ENCODE measurements around the gene SLC6A5. TPM values are rescaled to one million over a fixed set of nuclear protein-coding genes. Genes with fewer than 3 reads are reported as not detected.

Gene SLC6A5
- total RNA-seq, 2 experiments from 2014 or later = not detected

- H3K4me1 Mint-ChIP-seq = peaks cover 5% of the 10 kb centered on the region
- CTCF ChIA-PET = interaction anchor here (0.5 to 1.3 kb wide), 2 partner anchors 8 to 71 kb away, joined by 3 to 4 read pairs; no protein-coding TSS in a partner anchor
- peaks cover 1% of the 10 kb centered on the region for H3K36me3 Mint-ChIP-seq
- peaks cover 2% of the 10 kb centered on the region for H3K9me3 Mint-ChIP-seq (ENCODE audit: low read depth)
- no peak overlapping the region for H3K27ac Mint-ChIP-seq
- no peak overlapping the region for H3K4me3 Mint-ChIP-seq
- H3K27me3 Mint-ChIP-seq = peaks cover 97% of the 10 kb centered on the region
- DNase-seq (no peak), ATAC-seq (no peak)
Observed at GRCh38 chr11:20601221-20601914, 2.0 kb downstream of the SLC6A5 start.

GRCh38 chr11:20604295-20604803, 4.9 kb downstream of the SLC6A5 start:
- H3K27ac Mint-ChIP-seq = no peak overlapping the region
- H3K36me3 Mint-ChIP-seq = peaks cover 1% of the 10 kb centered on the region
- H3K4me1 Mint-ChIP-seq = no peaks in the 10 kb centered on the region

GRCh38 chr11:20604864-20605601, 5.6 kb downstream of the SLC6A5 start:
- Mint-ChIP-seq H3K4me3 (no peak overlapping the region), H3K36me3 (peaks cover 1% of the 10 kb centered on the region), H3K27ac (no peak overlapping the region), H3K9me3 (ENCODE audit: low read depth) (peaks cover 2% of the 10 kb centered on the region), H3K4me1 (peaks cover 1% of the 10 kb centered on the region), H3K27me3 (peaks cover 88% of the 10 kb centered on the region)
- DNase-seq = no peak
- CTCF ChIA-PET = no interaction called here
- no peak for ATAC-seq

More at GRCh38 chr11:20604295-20604803, 4.9 kb downstream of the SLC6A5 start:
- Mint-ChIP-seq H3K4me3 (no peak overlapping the region), H3K27me3 (peaks cover 90% of the 10 kb centered on the region), H3K9me3 (ENCODE audit: low read depth) (peaks cover 2% of the 10 kb centered on the region)
- CTCF ChIA-PET = no interaction called here
- DNase-seq (no peak), ATAC-seq (no peak)

GRCh38 chr11:20605602-20606091, 6.2 kb downstream of the SLC6A5 start:
- no peak overlapping the region for H3K4me3 Mint-ChIP-seq

GRCh38 chr11:20608934-20609333, 9.5 kb downstream of the SLC6A5 start:
- Mint-ChIP-seq H3K4me1 (peaks cover 11% of the 10 kb centered on the region), H3K27me3 (peaks cover 82% of the 10 kb centered on the region), H3K4me3 (no peak overlapping the region), H3K36me3 (no peaks in the 10 kb centered on the region), H3K9me3 (ENCODE audit: low read depth) (no peaks in the 10 kb centered on the region), H3K27ac (no peak overlapping the region)
- DNase-seq (no peak), ATAC-seq (no peak)
- CTCF ChIA-PET = interaction anchor here (0.7 to 1.2 kb wide), 2 partner anchors 131 to 220 kb away, joined by 4 to 6 read pairs; no protein-coding TSS in a partner anchor

More at GRCh38 chr11:20605602-20606091, 6.2 kb downstream of the SLC6A5 start:
- ATAC-seq = no peak
- H3K27ac Mint-ChIP-seq = no peak overlapping the region
- H3K27me3 Mint-ChIP-seq = peaks cover 88% of the 10 kb centered on the region
- H3K4me1 Mint-ChIP-seq = peaks cover 6% of the 10 kb centered on the region
- CTCF ChIA-PET = no interaction called here
- DNase-seq = no peak
- H3K36me3 Mint-ChIP-seq = peaks cover 1% of the 10 kb centered on the region
- H3K9me3 Mint-ChIP-seq (ENCODE audit: low read depth) = no peaks in the 10 kb centered on the region

- Mint-ChIP-seq H3K4me1 (peaks cover 11% of the 10 kb centered on the region), H3K27ac (no peak overlapping the region), H3K36me3 (no peaks in the 10 kb centered on the region), H3K4me3 (peak overlapping the region; percentile 44), H3K9me3 (ENCODE audit: low read depth) (no peaks in the 10 kb centered on the region), H3K27me3 (peaks cover 77% of the 10 kb centered on the region)
- CTCF ChIA-PET = interaction anchor here (0.6 to 1.8 kb wide), 7 partner anchors 9 to 647 kb away, joined by 3 to 18 read pairs (median 3); no protein-coding TSS in a partner anchor
- ATAC-seq (peak; percentile 86), DNase-seq (peak; percentile 70)
Observed at GRCh38 chr11:20609727-20610707, 10.6 kb downstream of the SLC6A5 start.

- no peaks in the 10 kb centered on the region for H3K36me3 Mint-ChIP-seq
- peaks cover 11% of the 10 kb centered on the region for H3K4me1 Mint-ChIP-seq
- no peak overlapping the region for H3K4me3 Mint-ChIP-seq
- no peak for DNase-seq
- H3K27ac Mint-ChIP-seq = no peak overlapping the region
- CTCF ChIA-PET = interaction anchor here (0.8 to 1.8 kb wide), 3 partner anchors 212 to 483 kb away, joined by 3 to 18 read pairs (median 7); no protein-coding TSS in a partner anchor
- peaks cover 69% of the 10 kb centered on the region for H3K27me3 Mint-ChIP-seq
- no peaks in the 10 kb centered on the region for H3K9me3 Mint-ChIP-seq (ENCODE audit: low read depth)
- ATAC-seq = no peak
Observed at GRCh38 chr11:20610825-20611224, 11.4 kb downstream of the SLC6A5 start.

- Mint-ChIP-seq H3K36me3 (no peaks in the 10 kb centered on the region), H3K27ac (no peak overlapping the region), H3K27me3 (peaks cover 63% of the 10 kb centered on the region), H3K4me1 (peaks cover 11% of the 10 kb centered on the region), H3K4me3 (no peak overlapping the region), H3K9me3 (ENCODE audit: low read depth) (no peaks in the 10 kb centered on the region)
- no peak for DNase-seq
- no peak for ATAC-seq
- CTCF ChIA-PET = interaction anchor here (2.4 kb wide), 1 partner anchor 214 kb away, joined by 10 read pairs; no protein-coding TSS in a partner anchor
Observed at GRCh38 chr11:20611445-20611844, 12.0 kb downstream of the SLC6A5 start.

- CTCF ChIA-PET = interaction anchor here (2.4 kb wide), 1 partner anchor 215 kb away, joined by 10 read pairs; no protein-coding TSS in a partner anchor
- Mint-ChIP-seq H3K27me3 (peaks cover 61% of the 10 kb centered on the region), H3K36me3 (no peaks in the 10 kb centered on the region), H3K4me3 (no peak overlapping the region), H3K27ac (no peak overlapping the region), H3K4me1 (peaks cover 11% of the 10 kb centered on the region), H3K9me3 (ENCODE audit: low read depth) (no peaks in the 10 kb centered on the region)
- DNase-seq = no peak
- no peak for ATAC-seq
Observed at GRCh38 chr11:20611892-20612291, 12.5 kb downstream of the SLC6A5 start.

GRCh38 chr11:20612416-20612815, 13.0 kb downstream of the SLC6A5 start:
- DNase-seq = no peak
- H3K27ac Mint-ChIP-seq = no peak overlapping the region
- no peaks in the 10 kb centered on the region for H3K9me3 Mint-ChIP-seq (ENCODE audit: low read depth)
- ATAC-seq = no peak
- no peak overlapping the region for H3K4me3 Mint-ChIP-seq
- CTCF ChIA-PET = interaction anchor here (2.4 kb wide), 1 partner anchor 215 kb away, joined by 10 read pairs; no protein-coding TSS in a partner anchor
- H3K4me1 Mint-ChIP-seq = peaks cover 11% of the 10 kb centered on the region
- peaks cover 58% of the 10 kb centered on the region for H3K27me3 Mint-ChIP-seq
- H3K36me3 Mint-ChIP-seq = no peaks in the 10 kb centered on the region

GRCh38 chr11:20616920-20617319, 17.5 kb downstream of the SLC6A5 start:
- H3K27ac Mint-ChIP-seq = no peak overlapping the region
- H3K4me1 Mint-ChIP-seq = peaks cover 3% of the 10 kb centered on the region
- ATAC-seq (no peak), DNase-seq (no peak)
- no peaks in the 10 kb centered on the region for H3K9me3 Mint-ChIP-seq (ENCODE audit: low read depth)
- H3K27me3 Mint-ChIP-seq = peaks cover 23% of the 10 kb centered on the region
- no peaks in the 10 kb centered on the region for H3K36me3 Mint-ChIP-seq
- CTCF ChIA-PET = no interaction called here
- no peak overlapping the region for H3K4me3 Mint-ChIP-seq

GRCh38 chr11:20617346-20618005, 18.1 kb downstream of the SLC6A5 start:
- peaks cover 20% of the 10 kb centered on the region for H3K27me3 Mint-ChIP-seq
- H3K4me3 Mint-ChIP-seq = no peak overlapping the region
- no peak for ATAC-seq
- CTCF ChIA-PET = no interaction called here
- DNase-seq = no peak
- H3K4me1 Mint-ChIP-seq = no peaks in the 10 kb centered on the region
- no peaks in the 10 kb centered on the region for H3K9me3 Mint-ChIP-seq (ENCODE audit: low read depth)
- H3K27ac Mint-ChIP-seq = no peak overlapping the region
- no peaks in the 10 kb centered on the region for H3K36me3 Mint-ChIP-seq
